Fibroblast of the conjunctiva (primary cell): ENCODE measurements around the gene FNBP1L.
A peak's percentile ranks its signal among the peaks of the same experiment; 100 is the strongest.

ENCODE experiments used
- DNase-seq: peaks from one replicate; pipeline ENCODE4 v3.0.0-alpha.2; 2010; ENCODE audit warnings: low read depth

FNBP1L gene

GRCh38 chr1:93532780-93533378 is 85.0 kb downstream of the FNBP1L start:
- DNase-seq = no peak

- no peak for DNase-seq
Measured at GRCh38 chr1:93533677-93534076, 85.8 kb downstream of the FNBP1L start.

- no peak for DNase-seq
Measured at GRCh38 chr1:93537396-93537795, 89.5 kb downstream of the FNBP1L start.

- no peak for DNase-seq
Measured at GRCh38 chr1:93537924-93538323, 90.0 kb downstream of the FNBP1L start.

GRCh38 chr1:93541045-93541444 is 93.1 kb downstream of the FNBP1L start:
- no peak for DNase-seq

- no peak for DNase-seq
Measured at GRCh38 chr1:93542398-93542797, 94.5 kb downstream of the FNBP1L start.

GRCh38 chr1:93546162-93546863 is 98.4 kb downstream of the FNBP1L start:
- DNase-seq = no peak

- no peak for DNase-seq
Measured at GRCh38 chr1:93549131-93549530, 101.2 kb downstream of the FNBP1L start.

GRCh38 chr1:93549811-93550210 is 101.9 kb downstream of the FNBP1L start:
- no peak for DNase-seq

- DNase-seq = peak; percentile 40
Measured at GRCh38 chr1:93552741-93553455, 105.0 kb downstream of the FNBP1L start.

GRCh38 chr1:93553886-93554490 is 106.1 kb downstream of the FNBP1L start:
- peak; percentile 69 for DNase-seq

GRCh38 chr1:93554883-93555872 is 107.3 kb downstream of the FNBP1L start:
- no peak for DNase-seq

- no peak for DNase-seq
Measured at GRCh38 chr1:93556291-93556690, 108.4 kb downstream of the FNBP1L start.

GRCh38 chr1:93559045-93559444 is 111.1 kb downstream of the FNBP1L start:
- DNase-seq = no peak

GRCh38 chr1:93559695-93560094 is 111.8 kb downstream of the FNBP1L start:
- no peak for DNase-seq

- no peak for DNase-seq
Measured at GRCh38 chr1:93565496-93566206, 117.7 kb downstream of the FNBP1L start.

- no peak for DNase-seq
Measured at GRCh38 chr1:93566227-93566626, 118.3 kb downstream of the FNBP1L start.

GRCh38 chr1:93567255-93567918 is 119.5 kb downstream of the FNBP1L start:
- DNase-seq = no peak

- no peak for DNase-seq
Measured at GRCh38 chr1:93569489-93569888, 121.6 kb downstream of the FNBP1L start.

GRCh38 chr1:93571623-93572310 is 123.8 kb downstream of the FNBP1L start:
- DNase-seq = no peak
